HG02885 (cell line): ENCODE measurements around the gene MSH6.
"Not testable (repeated sequence)": the region's sequence is repeated elsewhere in the genome, so short reads cannot be mapped to it uniquely, and the experiment has no call there.

ENCODE experiments used
- ATAC-seq: cut with Tn5 transposase; IDR thresholded peaks from one replicate; pipeline ENCODE4 v1.9.1; 2021; ENCODE audit warnings: mild to moderate bottlenecking; ENCODE audit not compliant: unreplicated experiment, poor library complexity

MSH6 gene

DNA sequence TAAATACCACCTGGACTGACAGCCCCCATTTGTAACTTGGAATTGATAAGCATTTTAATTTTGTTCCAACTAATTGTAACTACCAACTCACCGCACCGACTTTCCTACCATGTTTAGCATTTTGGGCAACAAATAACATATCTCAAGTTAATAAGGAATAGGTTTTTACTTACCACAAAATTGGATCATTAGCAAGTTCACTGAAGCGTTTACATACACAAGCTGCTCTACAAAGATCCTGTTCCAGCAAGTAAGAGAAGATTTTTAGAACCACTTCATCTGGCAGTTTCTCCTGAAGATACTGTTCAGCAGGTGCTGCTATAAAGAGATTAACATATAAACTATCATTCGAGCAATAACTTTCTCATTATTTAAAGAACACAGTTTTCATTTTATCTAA is 55.7 kb downstream of the MSH6 start:
- ATAC-seq, result no peak

DNA sequence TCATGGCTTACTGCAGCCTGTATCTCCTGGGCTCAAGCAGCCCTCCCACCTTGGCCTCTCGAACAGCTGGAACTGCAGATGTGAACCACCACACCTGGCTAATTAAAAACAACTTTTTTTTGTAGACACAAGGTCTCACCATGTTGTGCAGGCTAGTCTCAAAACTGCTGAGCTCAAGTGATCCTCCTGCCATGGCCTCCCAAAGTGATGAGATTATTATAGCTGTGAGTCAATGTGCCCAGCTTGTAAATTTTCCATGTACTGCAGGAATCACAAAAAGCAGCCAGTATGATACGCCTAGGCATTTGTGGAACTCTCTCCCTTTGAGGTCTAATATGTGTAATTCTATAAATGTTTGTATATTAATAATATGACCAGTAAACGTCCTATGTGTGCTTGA is 59.9 kb downstream of the MSH6 start:
- ATAC-seq, result no peak

DNA sequence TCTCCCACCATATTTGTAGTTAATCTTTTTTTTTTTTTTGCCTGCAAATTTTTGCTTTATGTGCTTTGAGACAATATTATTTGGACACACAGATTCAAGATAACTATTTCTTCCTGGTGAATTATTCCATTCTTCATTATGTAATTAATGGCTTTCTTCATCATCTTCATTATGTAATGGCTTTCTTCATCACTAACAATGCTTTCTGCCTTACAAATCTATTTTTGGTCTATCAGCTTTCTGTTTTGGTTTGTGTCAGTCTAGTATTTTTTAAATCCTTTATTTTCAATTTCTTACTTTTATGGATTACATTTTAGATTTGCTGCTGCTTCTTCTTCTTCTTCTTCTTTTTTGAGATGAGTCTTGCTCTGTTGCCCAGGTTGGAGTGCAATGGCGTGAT is 60.5 kb downstream of the MSH6 start:
- no peak for ATAC-seq

GRCh38 chr2:47844162-47844561 is 61.2 kb downstream of the MSH6 start:
- no peak for ATAC-seq

DNA sequence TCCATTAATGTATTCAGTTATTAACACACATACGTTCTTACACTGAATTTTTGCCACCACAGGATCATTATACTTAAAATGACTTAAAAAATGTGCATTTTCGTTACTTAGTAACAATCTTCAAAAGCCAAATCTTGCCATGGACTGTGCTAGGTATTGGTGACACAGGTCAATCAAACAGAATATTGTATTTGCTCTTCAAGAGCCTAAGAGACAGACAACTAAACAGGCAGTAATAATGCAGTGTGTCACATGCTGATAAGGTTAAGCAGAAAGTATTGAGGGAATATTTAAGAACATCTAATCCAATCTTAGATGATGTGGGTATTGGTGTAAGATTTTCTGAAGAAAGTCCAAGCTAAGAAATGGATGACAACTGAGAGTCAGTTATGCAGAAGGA is 66.4 kb downstream of the MSH6 start:
- ATAC-seq, result no peak

DNA sequence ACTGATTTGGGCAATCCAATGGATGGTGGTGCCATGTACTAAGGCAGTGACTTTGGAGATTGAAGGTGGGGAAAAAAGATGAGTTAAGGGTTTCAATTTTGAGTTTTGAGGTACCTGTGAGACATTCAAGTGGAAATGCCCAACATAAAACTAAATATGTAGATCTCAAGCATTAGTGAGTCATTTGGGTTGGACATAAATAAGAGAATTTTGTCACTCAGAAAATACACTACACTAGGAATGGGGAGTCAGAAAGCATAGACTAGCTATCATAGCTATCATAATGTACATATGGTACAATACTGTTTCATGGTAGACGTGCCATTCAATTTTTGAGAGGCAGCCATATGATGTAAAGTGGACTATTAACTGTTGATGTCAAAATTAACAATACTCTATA is 67.3 kb downstream of the MSH6 start:
- ATAC-seq, result no peak

- ATAC-seq, result not testable (repeated sequence)
Measured at GRCh38 chr2:47853067-47853777, 70.3 kb downstream of the MSH6 start.
